ENCODE results near the gene AUP1.

The AUP1 gene

GRCh38 chr2:74555610-74556103, 26.2 kb upstream of the AUP1 start:
- Histone ChIP-seq H3K4me3 (ENCODE audit: low read depth, low read length) (peak overlapping the region; percentile 85), H3K9me3 (ENCODE audit: severe bottlenecking) (no peaks in the 10 kb centered on the region), H3K27ac (no peak overlapping the region), H3K36me3 (peaks cover 10% of the 10 kb centered on the region; the same call in 1 of the 2 replicates), H3K27me3 (ENCODE audit: insufficient read depth, low read depth, severe bottlenecking) (no peaks in the 10 kb centered on the region)
- DNase-seq: no peak
- TF ChIP-seq CTCF (IDR thresholded peaks at IDR 0.05; ENCODE audit: low read depth, low read length): no peak

GRCh38 chr2:74554820-74555531, 25.5 kb upstream of the AUP1 start:
- peak overlapping the region; percentile 86 for H3K27ac ChIP-seq
- no peaks in the 10 kb centered on the region for H3K27me3 ChIP-seq (ENCODE audit: insufficient read depth, low read depth, severe bottlenecking)
- no peaks in the 10 kb centered on the region for H3K9me3 ChIP-seq (ENCODE audit: severe bottlenecking)
- 0 out of 2 replicates have a peak, but pooled peaks have one; percentile 0 for TF ChIP-seq CTCF (IDR thresholded peaks at IDR 0.05; ENCODE audit: low read depth, low read length)
- DNase-seq: peak; percentile 71
- H3K36me3 ChIP-seq: peaks cover 10% of the 10 kb centered on the region
- peak overlapping the region; percentile 85 for H3K4me3 ChIP-seq (ENCODE audit: low read depth, low read length)

GRCh38 chr2:74553892-74554819, 24.6 kb upstream of the AUP1 start, which contains the start of the genes DOK1 and LOXL3:
Gene DOK1 (plus strand): TSS chr2:74554720. CDS start chr2:74554755, 35 bp downstream.
Gene LOXL3 (minus strand): TSS chr2:74553942. CDS start chr2:74552634, 1,308 bp downstream.
- Histone ChIP-seq H3K4me3 (ENCODE audit: low read depth, low read length) (peak within 1 kb of the TSS; percentile 85), H3K36me3 (peaks cover 12% of the 10 kb centered on the region), H3K27me3 (ENCODE audit: insufficient read depth, low read depth, severe bottlenecking) (no peaks in the 10 kb centered on the region), H3K27ac (peak within 1 kb of the TSS; percentile 86), H3K9me3 (ENCODE audit: severe bottlenecking) (no peaks in the 10 kb centered on the region)
- peak; percentile 95 for DNase-seq
- no peak for TF ChIP-seq CTCF (IDR thresholded peaks at IDR 0.05; ENCODE audit: low read depth, low read length)

- TF ChIP-seq CTCF (IDR thresholded peaks at IDR 0.05; ENCODE audit: low read depth, low read length): no peak
- peak; percentile 51 for DNase-seq
- H3K27me3 ChIP-seq (ENCODE audit: insufficient read depth, low read depth, severe bottlenecking): no peaks in the 10 kb centered on the region
- peak overlapping the region; percentile 11; the same call in 1 of the 2 replicates for H3K27ac ChIP-seq
- H3K36me3 ChIP-seq: peaks cover 15% of the 10 kb centered on the region
- no peaks in the 10 kb centered on the region for H3K9me3 ChIP-seq (ENCODE audit: severe bottlenecking)
- H3K4me3 ChIP-seq (ENCODE audit: low read depth, low read length): peak overlapping the region; percentile 85
These were observed 23.7 kb upstream of the AUP1 start for GRCh38 chr2:74552914-74553811.

Measured in WERI-Rb-1 (cell line).